ENCODE data around the gene DDX20.

The DDX20 gene

DNA sequence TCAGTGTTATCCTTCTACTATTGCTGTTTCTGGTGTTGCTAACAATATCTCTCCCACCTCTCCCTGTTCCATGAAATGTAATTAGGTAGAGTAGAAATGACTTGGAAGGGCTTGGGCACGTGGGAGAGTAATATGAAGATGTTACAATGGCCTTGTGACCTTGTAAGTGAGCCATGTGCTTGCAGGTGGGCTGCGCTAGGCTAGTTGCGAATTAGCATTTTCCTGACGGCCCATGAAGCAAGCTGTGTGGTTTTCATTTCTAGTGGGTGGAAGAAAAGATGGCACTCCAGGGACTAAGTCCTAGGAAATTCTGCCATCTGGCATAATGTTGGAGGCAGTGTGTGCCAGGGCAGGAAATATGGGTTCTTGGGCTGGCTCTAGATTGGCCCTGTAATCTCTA, 7.8 kb upstream of the DDX20 start:
- no peak for DNase-seq (ENCODE audit: low read depth)

DNA sequence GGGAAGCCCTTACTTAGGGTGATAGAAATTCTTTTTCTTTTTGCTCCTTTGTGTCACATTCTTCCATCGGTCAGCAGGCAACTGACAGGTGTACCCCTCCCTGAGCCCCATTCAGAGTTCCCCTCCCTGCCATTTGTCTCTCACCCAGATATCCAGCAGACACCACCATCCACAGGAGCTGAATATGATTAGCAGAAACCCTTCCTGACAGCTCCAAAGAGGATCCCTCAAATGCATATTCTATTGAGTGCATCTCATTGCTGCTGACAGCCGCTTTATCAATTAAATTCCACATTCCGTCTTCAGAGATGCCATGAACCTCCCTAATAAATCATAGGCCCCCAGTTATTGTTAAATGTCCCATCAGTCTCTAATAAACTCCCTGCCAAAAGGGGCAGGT, 6.1 kb upstream of the DDX20 start:
- no peak for DNase-seq (ENCODE audit: low read depth)

DNA sequence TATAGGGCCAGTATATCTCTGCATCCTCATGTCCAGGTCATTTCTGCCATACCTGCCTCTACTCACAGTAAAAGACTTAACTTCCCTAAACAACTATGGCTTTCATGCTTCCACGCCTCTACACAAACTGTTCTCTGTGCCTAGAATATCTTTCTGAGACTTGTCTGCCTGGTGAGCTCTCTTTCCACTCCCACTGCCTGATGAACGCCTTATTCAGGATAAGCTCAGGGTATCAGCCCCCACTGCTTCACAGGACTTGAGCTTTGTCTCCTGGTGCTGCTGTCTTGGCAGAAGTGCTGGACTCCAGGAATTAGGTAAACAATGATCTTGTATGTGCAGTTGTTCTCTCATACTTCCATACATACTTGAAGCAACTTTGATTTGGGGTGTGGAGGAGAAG, 4.8 kb upstream of the DDX20 start:
- no peak for DNase-seq (ENCODE audit: low read depth)

DNA sequence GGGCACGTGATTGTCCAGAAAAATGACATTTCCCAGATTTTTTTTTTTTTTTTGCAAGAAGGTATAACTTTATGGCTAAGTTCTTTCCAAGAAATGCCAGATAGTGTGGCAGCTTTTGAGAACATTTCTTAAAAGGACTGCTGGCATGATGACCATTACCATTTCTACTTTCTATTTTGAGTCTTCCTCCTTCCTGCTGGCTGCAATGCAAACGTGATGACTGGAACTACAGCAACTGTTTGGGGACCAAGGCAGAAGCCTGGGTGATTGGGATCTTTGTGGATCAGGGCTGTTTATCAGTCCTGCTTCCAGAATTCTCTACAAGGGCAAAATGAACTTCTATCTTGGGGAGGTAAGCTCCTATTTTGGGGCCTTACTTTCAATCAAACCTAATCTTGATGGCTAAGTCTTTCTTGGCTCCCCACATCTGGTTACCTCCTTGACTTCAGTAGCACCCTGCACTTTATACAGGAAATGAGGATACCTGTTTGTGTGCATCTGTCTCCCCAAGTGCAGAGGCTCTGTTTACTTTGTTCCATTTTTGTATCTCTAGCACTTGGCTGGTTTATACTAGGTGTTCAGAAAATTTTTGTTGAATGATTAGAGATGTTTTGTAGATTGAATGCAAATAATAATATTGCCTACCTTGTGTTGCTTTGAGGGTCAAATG, 3.7 kb upstream of the DDX20 start:
- no peak for DNase-seq (ENCODE audit: low read depth)

DNA sequence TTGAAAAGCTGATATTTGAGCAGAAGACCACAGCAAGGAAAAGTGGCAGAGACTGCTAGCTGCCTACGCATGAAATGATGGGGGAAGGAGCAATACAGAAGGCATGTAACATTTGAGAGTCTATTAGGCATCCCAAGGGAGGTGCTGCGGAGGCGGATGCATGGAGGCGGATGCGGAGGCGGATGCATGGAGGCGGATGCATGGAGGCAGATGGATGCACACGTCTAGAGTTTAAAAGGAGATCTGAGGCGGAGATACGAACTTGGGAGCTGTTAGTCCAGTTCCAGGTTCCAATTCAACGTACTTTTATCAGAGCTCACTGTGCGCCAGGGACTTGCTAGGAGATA, 744 bp upstream of the DDX20 start:
- no peak for DNase-seq (ENCODE audit: low read depth)

DNA sequence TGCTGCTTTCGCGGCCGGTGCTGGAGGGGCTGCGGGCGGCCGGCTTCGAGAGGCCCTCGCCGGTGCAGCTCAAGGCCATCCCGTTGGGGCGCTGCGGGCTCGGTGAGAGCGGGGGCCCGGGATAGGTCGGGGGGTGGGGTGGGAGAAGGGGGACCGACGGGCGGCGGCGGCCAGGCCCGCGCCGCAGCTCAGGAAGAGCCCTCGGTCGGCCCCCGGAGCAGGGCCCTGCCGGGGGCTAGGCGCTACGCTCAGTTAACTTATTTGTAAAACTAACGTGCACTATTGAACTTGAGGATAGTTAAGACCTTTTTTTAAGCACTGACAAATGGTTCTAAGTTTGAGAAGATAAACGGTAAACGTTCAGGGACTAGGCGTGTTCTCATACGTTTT, 418 bp downstream of the DDX20 start:
- no peak for DNase-seq (ENCODE audit: low read depth)

DNA sequence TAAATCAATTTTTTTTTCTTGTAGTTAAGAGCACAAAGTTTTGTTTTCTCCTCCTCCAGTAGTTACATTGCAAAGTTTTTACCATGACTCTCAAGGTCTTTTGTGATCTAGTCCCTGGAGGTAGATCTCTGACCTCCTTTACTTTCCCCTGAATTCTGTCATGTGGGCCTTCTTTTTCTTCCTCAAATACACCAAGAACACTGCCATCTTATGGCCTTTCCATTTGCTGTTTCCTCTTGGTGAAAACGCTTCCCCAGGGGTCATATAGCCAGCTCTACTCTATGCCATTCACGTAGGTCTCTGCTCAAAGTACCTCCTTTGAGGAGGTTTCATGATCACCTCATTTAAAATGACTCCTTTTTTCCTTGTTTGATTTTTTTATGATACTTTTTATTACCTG, 2.7 kb downstream of the DDX20 start:
- no peak for DNase-seq (ENCODE audit: low read depth)

DNA sequence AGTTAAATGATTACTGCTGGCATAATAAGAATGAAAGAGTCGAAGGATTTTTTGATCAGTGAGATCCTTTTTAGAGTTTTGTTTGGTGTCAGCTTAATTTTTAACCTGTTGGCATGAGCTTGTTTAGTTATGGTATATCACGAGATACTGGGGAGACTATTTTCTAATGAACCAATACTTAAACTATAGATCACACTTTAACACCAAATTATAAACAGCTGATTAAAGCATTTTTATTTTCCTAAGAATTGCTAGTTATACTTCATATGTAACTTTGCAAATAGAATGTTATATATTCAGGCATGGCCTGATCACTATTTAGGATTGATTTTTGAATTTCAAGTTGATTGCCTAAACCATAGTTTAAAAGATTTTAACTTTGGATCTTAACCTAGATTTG, 6.0 kb downstream of the DDX20 start:
- DNase-seq (ENCODE audit: low read depth), result no peak

DNA sequence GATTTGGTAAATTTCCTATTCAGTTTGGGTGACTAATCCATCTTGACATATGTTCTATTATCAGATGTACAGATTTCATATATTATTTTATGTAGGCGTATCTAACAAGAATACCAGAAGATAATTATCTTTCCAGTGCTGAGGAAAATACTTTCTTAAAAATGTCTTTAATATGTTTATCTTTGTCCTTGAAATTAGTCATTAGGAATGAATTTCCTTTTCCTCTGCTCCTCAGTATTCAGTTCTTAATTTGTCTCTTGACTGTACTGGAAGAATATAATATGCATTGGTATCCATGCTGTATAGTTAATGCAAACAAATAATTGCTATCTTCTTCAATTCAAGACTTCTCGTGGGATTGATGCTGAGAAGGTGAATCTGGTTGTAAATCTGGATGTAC, 6.6 kb downstream of the DDX20 start:
- no peak for DNase-seq (ENCODE audit: low read depth)

DNA sequence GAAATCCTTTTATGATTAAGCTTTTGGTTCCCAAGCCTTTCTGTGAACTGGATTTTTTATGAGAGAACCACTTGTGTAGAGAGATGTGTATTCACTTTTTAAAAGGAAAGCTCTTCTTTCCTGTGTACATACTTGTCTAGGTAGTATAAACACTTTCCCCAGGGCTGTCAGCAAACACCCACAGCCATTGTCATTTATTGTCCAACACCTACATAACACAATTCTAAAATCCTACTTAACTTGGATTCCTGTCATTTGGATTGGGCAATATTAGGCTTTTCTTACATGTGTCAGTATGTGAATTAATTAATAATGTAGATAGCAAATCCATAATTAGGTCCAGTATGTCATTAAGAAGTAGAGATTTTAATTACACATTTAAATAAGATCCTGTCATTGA, 12.3 kb downstream of the DDX20 start:
- no peak for DNase-seq (ENCODE audit: low read depth)

DNA sequence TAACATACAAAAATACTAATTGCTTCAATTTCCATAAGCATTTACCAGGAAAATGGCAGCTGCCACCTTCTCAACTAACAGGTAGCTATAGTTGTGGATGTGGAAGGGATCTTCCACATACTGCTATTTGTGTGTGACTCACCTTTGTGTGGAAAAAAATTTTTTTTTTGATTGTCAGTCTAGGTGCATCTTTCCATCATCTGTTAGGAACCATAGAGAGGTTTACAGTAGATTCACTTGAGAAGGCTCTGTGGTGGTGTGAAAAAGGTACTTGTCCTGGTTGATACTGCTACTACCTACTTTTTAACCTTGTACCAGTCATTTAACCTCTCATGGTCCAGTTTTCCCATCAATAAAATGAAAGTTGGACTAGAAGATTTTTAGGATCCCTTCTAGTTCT, 12.9 kb downstream of the DDX20 start:
- no peak for DNase-seq (ENCODE audit: low read depth)

DNA sequence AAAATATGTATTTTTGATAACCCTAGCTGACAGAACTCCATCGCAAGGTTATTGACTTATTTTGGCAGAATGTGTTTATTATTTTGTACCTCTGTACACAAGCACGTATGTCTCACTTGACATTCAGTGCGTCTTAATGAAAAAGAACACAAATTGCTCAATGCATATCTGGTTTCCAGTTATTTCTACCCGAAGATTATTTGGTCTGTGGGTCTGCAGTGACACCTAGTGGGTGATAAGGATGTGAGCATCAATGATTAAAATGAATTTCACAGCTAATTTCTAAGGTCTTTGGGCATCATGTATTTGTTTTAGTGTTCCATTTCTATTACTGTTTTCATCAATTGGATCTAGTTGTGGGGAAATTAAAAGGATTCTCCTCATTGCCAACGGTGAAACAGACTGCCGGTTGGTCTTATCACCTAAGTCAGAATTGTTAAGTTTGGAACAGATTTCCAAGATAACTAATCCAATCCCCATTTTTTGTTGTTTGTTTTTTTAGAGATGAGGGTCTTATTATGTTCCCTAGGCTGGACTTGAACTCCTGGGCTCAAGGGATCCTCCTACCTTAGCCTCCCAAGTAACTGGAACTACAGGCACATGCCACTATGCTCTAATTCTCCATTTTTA, 13.9 kb downstream of the DDX20 start:
- no peak for DNase-seq (ENCODE audit: low read depth)

DNA sequence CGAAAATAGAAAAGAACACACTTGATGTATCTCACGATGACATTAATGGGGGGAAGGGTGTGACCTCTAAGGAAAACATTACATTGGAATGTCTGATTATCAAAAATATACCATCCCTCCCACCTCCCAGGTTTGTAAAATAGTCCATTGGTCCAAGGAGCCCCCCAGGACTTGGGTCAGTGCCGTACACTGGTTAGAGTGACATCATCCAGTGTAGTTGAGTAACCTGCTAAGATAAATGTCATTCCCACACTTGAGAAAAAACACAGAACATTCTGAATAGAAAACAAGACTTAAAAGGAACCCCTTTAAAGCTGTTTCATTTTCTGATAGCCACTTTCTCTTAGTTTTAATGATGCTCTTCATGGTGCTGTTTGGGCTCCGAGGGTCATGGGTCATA, 15.2 kb downstream of the DDX20 start:
- no peak for DNase-seq (ENCODE audit: low read depth)

DNA sequence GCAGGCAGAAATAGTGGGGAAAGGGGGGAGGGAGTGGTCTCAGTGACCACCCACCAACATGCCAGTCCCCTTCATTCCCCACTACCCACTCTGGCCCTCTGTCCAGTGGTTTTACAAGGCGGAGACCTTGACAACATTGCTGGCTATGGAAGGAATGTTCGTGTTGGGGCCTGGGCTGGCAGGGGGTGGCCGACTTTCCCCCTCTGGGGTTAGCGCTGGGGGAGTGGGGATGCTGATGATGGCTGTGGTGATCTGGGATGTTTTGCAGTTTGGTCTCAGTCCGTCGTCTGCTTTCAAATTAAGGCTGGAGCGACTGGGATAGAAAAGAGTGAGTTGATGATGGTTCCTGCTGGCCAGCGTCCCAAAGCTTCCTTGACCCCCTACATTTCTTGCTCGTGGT, 20.3 kb downstream of the DDX20 start:
- no peak for DNase-seq (ENCODE audit: low read depth)

DNA sequence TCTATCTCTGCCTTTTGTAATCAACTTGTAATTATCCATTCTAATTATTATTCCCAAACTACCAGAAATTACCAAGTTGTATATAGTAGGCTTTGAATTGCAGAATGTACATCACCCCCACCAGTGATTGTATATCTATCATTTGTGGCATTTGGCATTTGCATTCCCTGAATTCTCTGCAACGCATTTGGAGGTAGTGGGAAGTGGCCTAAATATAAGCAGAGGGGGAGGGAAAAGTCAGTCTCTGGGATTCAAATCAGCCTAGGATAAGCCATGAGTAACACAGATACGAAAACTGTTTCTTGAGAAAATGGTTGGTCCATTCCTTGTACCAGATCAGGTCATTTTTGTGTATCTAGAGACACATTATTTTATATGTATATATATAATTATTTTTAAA, 20.7 kb downstream of the DDX20 start:
- DNase-seq (ENCODE audit: low read depth), result no peak

DNA sequence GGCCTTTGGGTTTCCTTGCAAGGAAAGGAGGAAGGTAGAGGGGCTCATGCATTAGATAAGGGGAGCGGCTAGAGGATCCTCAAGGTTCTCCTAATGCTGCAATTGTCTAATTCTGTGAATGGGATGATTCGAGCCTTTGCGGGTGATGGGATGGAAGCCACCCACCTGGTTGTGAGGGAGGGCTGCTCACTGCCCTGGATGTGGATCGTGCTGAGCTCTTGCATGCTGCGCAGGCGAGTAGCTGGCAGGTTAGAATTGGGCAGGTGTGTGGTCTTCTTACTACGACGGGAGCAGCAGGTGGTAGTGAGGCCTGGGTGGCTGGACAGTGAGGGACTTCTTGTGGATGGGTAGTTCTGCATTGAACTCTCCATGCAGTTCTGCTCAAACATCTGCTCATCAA, 21.2 kb downstream of the DDX20 start:
- no peak for DNase-seq (ENCODE audit: low read depth)

DNA sequence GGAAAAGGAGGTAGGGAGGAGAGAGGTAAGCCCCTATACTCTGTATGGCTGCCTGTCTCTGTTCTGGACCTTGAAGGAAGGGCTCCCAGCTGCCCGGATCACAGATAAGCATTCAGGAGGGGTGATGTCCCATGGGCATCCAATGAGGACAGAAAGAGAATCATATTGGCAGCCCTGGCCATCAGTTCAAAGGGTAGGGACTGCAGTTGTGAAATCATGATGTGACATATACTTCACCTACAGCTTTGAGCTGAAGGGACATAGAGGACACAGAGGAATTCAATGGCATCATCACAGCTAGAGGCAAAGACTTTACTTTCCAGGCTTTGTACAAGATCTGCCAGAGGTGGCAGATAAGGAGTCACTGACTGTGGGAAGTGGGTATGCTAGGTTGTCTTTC, 21.6 kb downstream of the DDX20 start:
- no peak for DNase-seq (ENCODE audit: low read depth)

DNA sequence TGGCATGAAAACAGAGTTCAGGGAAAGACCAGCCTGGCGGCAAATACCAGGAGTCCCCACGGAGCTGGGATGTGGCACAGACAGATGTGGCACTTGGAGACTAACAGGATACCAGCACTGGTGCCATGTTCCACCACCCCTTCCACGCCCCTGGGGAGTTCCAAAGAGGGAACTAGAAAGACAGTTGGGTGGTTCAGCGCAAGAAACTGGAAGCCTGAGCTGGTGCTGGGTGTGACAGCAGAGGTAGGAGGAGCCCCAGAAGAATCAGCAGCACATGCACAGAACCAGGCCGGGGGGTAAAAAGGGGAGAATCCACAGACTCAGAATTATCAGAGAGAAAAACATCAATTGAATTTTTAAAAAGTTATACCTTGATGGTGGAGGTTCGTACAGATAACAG, 22.4 kb downstream of the DDX20 start:
- no peak for DNase-seq (ENCODE audit: low read depth)

DNA sequence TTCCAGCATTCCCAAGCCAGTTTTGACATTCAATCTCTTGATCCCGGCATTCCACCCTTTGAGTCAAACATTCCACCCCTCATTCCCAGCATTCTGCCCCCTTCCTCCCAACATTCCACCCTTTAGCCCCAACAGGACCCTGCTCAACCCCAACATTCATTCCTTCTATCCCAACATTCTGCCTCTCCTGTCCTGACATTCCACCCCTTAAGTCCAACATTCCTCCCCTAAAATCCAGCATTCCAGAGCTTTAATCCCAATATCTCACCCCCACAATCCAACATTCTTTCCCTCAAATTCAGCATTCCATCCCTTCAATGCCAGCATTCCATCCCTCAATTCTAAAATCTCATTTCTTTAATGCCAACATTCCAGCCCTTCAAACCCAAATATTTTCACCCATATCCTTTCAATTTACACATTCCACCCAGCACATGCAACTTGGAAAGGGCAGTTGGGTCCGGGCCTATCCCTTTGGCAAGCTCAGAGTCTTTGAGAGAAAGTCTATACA, 22.9 kb downstream of the DDX20 start:
- no peak for DNase-seq (ENCODE audit: low read depth)

DNA sequence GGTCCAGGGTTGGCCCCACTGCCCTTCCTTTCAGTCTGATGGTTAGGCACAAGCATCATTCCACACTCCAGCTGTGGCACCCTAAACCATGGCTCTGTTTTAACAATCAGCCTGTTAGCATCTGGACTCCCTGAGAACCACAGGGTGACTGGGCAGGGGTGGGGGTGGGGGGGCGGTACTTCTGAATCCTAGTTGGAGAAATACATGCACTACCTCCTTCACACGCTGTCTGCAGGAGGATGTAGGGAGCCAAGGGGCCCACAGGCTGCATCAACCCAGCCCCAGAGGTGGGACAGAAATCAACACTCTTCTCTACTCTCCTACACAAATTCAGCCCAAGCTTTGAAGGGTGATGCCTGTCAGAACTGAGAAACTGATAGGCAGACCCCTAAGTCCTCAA, 23.8 kb downstream of the DDX20 start:
- DNase-seq (ENCODE audit: low read depth), result no peak

DNA sequence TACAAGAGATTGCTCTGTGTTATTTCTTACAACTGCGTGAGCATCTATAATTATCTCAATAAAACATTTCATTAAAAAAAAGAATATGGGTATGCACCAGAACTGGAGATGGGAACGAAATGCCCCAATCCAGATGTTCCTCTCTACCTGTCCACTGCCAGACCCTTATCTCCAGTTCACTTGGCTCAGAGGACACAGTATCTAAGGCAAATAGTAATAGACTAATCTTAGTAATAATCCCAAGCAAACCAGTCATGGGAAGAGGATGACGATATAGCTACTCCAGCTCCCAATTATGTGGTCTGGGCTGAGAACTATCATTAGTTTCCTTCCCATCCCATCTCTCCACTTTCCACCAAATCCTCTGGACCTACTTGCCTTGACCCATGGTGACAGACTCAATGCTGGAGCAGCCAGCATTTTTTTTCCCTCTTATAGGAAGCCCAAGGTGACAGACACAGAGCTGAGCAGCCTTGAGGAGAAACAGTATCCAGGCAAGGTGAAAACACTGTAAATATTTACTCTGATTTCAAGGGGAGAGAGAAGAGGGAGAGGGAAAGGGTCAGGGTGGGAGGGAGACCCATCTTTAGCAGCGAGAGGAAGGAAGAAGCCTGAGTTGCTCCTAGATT, 28.7 kb downstream of the DDX20 start:
- DNase-seq (ENCODE audit: low read depth), result no peak

DNA sequence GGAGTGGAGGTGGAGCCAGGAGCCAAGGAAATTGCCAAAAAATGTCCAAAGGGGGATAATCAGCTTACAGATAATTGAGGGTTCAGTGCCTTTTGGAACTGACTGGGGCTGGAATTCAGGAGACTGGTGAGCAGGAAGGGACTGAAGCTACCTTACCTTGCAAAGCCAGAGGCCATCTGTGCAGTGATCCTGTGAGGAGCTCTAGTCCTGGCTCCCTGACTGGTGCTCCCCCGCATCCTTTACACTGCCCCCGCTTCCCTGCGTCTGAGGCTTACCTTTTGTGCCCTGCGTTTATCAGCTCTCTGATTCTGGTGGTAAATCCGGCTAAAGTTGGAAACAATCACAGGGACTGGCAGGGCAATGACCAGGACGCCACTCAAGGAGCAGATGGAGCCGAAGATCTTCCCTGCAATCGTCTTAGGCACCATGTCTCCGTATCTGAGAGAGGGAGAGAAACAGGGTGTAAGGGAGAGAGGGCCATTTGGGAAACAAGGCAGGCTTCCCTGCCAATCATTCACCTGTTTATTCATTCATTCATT, 31.0 kb downstream of the DDX20 start:
- DNase-seq (ENCODE audit: low read depth), result no peak

DNA sequence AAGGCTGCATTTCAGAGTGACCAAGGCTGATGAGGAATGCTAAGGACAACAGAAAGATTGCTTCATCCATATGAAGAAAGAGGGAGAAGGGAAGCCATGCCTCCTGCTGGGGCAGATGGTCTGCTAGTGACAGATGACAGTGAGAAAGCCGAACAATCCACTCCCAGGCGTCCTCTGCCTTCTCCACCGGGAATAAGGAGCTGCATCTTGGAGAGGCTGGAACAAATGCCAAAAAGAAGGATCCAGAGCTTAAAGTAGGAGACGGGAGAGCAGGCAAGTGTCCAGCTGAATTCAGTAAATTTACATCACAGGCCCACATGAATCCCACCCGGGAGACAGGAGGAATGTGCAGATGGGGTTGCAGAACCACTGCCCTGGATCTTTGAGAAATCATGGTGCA, 33.4 kb downstream of the DDX20 start:
- DNase-seq (ENCODE audit: low read depth), result no peak
